MV-4-11 (cell line): ENCODE measurements around the gene PRKCH.
"Not testable (repeated sequence)": the region's sequence is repeated elsewhere in the genome, so short reads cannot be mapped to it uniquely, and the experiment has no call there.

ENCODE experiments used
- DNase-seq: peaks from one replicate; lab custom pipeline; 2025; lab: John Stamatoyannopoulos, UW

PRKCH gene

DNA sequence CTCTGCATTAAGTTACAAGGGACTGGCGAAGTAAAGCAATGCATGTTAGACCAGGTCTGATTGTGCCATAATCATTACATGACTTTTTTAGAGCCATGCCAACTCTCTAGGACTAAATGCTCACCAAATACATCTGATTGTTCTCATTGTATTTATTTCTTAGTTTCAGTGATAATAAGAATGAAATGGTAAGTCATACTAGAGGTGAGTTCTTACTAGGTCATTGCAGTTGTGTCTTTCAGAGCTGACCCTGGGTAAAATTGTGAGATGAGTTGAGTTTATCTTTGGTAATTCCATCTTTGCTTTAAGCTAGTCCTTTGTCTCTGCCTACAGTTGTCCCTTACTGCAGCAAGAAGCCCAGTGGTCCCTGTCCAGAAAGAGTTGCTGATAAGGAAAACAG lies 73.2 kb downstream of the PRKCH start:
- DNase-seq = no peak

- DNase-seq = no peak
Measured at GRCh38 chr14:61395115-61395725, 73.8 kb downstream of the PRKCH start.

DNA sequence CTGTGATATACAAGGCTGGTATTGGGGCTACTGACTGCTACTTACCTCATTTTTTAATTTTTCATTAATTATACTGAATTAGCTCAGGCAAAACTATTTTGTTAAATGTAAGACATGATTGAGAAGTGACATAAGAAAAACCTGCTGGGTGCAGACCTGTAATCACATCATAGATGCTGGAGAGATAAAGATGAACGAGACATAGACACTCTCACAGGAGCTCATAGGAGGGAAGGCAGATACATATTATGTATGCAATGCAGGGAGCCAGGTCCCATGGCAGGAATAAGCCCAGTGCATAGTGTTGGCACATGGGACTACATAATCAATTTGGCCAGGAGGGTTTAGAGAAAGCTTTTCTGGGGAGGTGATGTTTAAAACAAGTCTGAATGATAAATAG lies 74.9 kb downstream of the PRKCH start:
- no peak for DNase-seq

DNA sequence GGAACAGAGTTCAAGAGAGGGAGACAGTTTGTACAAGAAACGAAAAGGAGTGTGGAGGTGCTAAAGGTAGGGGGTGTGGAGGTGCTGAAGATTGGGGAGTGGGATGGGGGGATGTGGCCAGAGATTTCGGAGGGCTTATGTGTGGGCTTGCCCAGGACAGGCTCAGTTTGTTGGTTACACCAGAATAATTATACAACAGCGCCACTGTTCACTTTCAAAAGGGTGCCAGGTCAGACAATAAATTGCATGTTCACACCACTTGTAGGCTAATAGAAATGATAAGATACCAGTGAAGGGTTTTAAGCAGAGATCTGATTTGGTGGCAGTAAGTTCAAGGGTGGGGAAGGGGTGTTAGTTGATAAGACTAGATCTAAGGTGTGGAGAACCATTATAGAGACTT lies 75.3 kb downstream of the PRKCH start:
- DNase-seq = no peak

DNA sequence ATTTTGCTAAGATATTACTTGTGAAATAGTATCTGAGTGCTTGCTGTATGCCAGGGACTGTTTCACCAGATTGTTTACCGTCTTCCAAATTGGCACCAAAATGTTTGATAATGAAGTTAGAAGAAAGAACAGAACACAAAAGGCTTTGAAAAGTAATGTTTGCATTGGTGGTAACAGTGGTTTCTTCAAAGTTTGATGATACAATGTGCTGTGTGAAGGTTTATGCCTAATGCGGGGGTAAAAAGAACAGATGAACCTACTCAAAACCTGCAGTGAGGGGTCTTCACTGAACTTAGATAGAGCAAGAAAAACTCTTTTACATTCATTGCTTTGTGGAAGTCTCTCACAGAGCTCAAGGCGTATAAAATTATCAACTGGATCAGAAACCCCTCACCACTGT lies 76.2 kb downstream of the PRKCH start:
- no peak for DNase-seq

- no peak for DNase-seq
Measured at GRCh38 chr14:61398221-61398620, 76.8 kb downstream of the PRKCH start.

DNA sequence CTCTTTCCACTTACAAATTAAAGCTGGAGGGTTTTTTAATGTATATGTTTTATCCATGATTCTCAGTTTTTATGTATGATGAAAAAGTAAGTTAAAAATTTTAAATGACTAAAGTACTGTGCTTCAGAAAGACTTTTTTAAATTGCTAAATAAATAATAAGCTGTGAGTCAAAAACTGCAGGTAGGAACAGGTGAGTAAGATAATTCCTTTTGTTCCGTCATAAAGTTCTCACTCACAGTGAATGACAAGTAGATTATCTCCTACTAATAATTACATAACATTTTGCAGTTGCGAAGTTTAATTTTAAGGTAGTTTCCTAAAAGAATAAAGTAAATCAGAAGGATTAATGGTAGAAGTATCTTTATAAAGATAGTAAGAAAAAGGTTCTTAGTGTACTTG lies 78.0 kb downstream of the PRKCH start:
- DNase-seq = no peak

DNA sequence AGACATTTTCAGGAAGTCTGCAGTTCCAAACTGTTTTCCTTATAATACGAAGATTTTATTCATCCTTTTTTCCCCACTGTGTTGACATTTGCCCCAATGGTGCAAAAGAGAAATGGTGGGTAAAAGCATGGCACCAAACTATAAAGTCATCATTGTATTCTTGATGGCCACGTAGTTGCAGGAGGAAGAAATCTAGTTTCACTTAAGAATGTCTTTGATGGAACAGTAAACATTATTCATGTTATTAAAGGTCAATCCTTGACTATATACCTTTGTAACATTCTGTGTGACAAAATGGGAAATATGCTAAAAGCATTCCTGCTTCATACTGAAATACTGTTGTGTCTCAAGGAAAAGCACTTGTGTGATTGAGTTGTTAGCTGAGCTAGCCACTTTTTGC lies 80.1 kb downstream of the PRKCH start:
- no peak for DNase-seq

DNA sequence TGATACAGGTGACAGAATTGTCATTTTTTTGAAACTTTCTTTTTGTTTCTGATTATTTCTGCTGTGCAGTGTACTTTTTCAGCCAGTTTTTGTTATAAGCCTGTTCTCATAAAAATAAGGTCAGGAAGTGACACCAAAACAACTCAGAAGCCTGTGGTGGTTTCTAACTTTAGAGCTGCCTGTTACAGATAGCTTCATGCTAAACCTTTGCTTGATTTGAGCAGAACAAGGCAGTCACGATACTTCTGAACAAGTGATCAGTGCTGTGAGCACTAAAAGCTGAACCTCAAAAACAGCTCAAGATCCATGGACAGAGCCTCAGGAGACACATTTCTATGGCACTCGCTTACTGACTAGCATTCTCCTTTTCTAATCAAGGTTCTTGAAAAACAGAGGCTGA lies 82.0 kb downstream of the PRKCH start:
- no peak for DNase-seq

GRCh38 chr14:61404637-61405036 lies 83.3 kb downstream of the PRKCH start:
- no peak for DNase-seq

- DNase-seq = no peak
Measured at GRCh38 chr14:61406198-61406597, 84.8 kb downstream of the PRKCH start.

- no peak for DNase-seq
Measured at GRCh38 chr14:61406675-61407074, 85.3 kb downstream of the PRKCH start.

DNA sequence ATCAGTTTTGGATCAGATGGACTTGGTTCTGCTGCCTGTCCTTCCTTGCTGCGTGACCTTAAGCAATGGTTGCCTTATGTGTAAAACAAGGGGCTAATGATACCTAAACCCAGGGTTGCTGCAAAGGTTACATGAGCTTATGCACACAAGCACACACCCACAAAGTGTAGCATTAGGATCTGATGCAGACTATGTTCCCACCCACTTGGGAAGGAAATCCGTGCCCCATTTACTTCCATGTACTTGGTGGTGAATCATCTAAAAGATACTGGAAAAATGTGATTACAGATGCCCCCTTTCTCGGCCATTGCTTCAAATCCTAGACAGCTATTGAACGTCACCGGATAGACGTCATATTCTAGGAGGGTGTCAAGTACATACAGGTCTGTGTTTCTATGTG lies 87.1 kb downstream of the PRKCH start:
- DNase-seq = no peak

DNA sequence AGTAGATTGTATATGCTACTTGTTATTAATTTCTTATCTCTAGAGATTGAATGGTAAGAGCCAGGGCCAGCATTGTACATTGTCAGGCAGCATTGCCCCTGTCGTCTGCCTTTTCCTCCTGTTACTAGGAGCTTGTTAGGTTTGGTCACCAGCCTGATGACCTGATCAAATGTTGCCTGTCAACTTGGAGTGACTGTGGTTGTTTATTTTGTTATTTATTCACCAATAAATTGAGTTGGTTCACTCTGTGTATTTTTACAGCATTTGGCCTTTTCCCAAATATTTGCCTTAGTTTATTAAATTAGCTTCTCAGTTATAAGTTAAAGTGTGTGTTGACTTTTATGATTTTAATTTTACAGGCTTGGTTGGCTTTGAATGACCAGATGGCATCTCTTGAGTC lies 88.4 kb downstream of the PRKCH start:
- no peak for DNase-seq

GRCh38 chr14:61415934-61416333 lies 94.6 kb downstream of the PRKCH start:
- not testable (repeated sequence) for DNase-seq

DNA sequence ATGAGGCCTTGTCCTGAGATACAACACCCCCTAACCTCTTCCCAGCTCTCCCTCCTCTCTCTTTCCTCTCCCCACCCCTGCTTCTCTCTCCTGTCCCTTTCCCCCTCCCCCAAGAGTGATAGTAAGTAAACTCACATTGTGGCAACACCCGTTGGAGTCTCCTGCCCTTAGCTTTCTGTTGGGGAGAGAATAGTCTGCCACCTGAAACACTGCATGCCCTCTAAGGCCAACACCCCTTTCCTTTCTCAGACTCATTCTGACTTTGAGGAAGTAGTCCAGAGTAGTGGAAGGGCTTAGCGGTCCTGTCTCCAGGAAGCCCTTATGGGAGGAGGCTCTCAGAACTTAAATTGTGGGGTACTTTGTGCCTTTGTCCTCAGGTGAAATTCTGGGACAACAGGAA lies 95.2 kb downstream of the PRKCH start:
- peak; percentile 9 for DNase-seq

DNA sequence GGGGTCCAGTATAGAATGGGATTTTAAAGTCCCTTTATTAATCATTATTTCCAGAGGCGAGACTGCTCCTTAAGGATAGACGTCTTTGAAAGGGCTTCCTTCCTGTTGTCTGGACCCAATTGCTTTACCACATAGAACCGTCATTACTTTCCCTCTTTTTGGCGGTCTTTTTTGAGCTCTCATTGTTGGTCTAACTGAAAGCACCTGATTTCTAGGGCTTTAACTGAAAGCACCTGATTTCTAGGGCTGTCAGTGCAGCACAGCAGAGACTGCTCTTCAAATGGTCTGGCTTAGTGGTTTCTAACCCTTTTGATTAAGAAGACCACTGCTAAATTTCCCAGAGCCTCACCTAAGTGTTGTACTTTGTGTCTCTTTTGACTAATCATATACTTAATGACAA lies 95.8 kb downstream of the PRKCH start:
- no peak for DNase-seq

- DNase-seq = no peak
Measured at GRCh38 chr14:61417883-61418455, 96.6 kb downstream of the PRKCH start.

DNA sequence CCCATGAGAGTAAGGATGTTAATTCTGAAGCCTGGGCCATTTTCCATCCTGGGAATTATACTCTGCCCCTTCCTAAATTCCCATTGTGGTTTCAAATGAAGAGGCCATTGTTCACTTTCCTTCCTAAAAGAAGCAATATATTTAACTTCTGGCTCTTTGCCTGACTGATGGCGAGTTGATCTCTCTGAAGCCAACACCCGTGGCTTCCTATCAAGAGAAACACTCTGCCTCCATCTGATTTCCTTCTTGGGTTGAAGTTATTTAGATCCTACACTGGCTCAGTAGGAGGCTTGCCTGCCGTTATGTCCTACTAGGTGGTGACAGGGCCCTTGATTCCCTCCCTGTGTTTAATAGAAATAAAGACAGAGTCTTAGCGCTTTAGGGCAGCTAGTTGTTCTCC lies 97.4 kb downstream of the PRKCH start:
- no peak for DNase-seq

DNA sequence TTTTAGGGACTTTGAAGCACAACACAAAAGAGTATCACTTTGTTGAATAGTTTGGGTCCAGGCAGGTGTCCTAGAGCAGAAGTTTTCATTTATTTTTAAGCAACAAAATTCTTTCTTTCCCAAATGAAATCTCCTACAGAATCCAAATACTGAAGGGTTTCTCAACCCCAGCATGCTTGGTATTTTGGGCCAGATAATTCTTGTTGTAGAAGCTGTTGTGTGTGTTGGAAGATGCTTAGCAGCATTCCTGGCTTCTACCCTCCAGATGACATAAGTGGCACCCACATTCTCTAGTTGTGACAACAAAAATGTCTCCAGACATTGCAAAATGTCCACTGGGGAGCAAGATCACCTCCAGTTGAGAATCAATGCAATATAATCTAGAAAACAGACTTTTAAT lies 97.8 kb downstream of the PRKCH start:
- no peak for DNase-seq

GRCh38 chr14:61420326-61420725 lies 98.9 kb downstream of the PRKCH start:
- no peak for DNase-seq

DNA sequence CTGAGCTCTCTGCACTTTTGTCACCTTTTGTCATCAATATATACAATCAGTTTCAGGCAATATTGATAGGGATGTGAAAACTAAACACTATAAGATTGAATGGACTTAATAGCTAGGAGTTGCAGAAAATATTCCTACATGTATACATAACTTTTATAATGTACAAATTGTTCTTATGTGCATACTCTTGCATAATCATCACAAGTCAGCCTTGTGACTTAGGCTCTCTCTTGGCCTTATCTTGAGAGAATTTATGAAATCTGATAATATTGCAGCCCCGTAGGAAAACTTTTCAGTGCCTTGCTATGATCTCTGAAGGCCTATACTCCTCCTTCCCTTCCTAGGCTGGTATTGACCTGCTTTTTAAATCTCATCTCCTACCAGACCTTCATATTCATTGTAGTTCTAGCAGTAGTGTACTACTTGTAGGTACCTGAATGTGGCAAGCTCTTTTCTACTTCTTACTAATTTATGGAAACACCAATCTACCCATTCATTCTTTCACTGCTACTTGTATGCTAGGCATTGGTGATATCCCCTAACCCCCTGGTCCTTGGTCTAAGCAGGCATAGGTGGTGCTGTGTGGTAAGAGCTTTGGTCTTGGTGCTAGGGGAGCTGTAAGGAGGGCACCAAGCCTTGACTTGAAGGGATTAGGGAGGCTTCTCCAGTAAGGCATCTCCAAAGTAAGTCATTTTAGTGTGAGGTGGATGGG lies 100.0 kb downstream of the PRKCH start:
- DNase-seq = no peak

GRCh38 chr14:61426048-61426447 lies 104.7 kb downstream of the PRKCH start:
- no peak for DNase-seq

- no peak for DNase-seq
Measured at GRCh38 chr14:61428261-61428660, 106.9 kb downstream of the PRKCH start.
